NCI-H748 treated with DMSO at 0.1 percent for 48 hours (cell line): ENCODE results near the gene PDE11A.
A peak's percentile ranks its signal among the peaks of the same experiment; 100 is the strongest.
"Not testable (repeated sequence)": the region's sequence is repeated elsewhere in the genome, so short reads cannot be mapped to it uniquely, and the experiment has no call there.

Source experiments
- DNase-seq: peaks from one replicate; lab custom pipeline; 2025; lab: John Stamatoyannopoulos, UW

The PDE11A gene

DNA sequence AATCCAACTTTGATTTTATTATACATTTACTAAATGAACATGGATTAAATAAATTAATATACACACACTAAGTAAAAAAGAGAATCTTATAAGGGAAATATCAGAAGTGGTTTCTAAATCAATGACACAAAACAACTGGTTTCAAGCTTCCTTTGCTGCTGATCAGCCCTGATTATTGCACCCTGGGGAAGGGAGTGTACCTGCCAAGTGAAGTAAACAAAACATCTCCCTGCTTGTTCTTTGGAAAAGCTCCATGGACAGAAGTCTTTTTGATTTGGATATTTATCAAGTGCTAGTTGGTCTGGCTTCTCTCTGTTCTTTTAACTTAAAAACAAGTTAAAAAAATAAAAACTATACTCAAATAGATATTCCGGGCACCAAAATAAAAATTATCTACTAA lies 190.1 kb downstream of the PDE11A start:
- no peak for DNase-seq

DNA sequence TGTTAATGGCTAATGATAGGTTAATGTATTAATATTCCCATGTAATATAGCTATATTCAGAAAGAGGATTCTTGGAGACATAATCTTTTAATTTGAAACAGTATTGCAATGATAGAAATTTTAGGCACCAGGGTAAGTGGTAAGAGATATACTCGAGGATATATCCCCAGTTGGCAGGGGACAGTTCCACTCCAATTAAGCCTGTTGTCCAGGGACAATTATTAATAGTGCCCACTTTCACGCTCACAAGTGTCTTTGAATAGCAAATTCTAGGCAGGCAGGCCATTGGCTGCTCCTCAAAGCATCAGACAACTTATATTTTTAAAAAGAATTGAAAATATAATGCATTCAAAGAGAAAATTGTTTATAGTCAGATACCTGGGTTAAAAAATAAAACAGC lies 190.7 kb downstream of the PDE11A start:
- DNase-seq, result no peak

DNA sequence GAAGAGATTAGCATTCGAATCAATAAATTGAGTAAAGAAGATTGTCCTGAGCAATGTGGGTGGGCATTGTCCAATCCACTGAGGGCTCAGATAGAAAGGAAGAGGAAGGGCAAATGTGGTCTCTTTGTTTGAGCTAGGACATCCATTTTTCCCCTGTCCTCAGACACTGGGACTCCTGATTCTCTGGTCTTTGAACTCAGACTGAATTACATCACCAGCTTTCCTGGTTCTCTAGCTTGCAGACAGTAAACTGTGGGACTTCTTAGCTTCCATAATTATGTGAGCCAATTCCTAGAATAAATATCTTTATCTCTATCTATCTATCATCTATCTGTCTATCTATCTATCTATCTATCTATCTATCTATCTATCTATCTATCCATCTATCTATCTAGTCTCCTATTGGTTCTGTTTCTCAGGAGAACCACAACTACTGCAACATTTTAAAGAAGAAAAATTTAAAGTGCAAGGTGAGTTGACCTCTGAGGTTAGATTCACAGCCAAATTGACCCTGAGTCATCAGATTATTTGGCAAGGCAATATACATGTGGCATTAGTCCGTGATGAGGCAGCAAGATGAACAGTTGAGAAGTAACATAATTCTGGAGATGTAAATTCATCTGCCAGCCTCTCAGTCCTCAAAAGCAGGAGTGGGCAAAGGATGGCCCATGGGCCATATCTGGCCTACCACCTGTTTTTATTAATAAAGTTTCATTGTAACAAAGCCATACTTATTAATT lies 191.4 kb downstream of the PDE11A start:
- no peak for DNase-seq

DNA sequence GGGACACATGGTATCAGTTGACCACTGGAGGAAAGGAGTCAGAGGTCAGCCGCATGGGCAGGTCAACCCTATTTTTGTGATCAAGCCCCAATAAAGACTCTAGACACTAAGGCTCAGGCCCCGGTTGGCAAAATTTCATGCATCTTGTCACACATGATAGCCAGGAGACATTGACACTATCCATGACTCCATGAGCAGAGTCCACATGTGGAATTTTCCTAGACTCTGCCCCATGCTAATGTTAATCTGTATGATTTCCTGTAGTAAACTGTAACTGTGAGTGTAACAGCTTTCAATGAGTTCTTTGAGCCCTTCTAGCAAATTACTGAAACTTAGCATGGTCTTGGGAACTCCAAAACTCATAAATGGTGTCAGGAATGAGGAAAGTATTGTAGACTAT lies 192.3 kb downstream of the PDE11A start:
- no peak for DNase-seq

GRCh38 chr2:177876950-177877349 lies 195.6 kb downstream of the PDE11A start:
- DNase-seq, result no peak

DNA sequence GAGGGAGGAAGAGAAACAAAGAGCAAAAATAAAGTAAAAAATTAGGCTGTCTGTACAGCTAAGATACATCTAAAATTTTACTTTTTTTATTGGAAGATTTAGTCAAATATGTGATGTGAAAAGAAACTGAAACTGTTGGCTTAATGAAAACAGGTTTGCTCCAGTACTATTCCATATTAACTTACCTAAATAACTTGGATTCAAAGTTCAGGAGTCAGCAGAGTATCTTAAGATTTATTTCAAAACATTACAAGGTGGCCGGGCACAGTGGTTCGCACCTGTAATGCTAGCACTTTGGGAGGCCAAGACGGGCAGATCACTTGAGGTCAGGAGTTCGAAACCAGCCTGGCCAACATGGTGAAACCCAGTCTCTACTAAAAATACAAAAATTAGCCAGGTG lies 197.9 kb downstream of the PDE11A start:
- no peak for DNase-seq

- DNase-seq, result no peak
Measured at GRCh38 chr2:177873915-177874314, 198.7 kb downstream of the PDE11A start.

DNA sequence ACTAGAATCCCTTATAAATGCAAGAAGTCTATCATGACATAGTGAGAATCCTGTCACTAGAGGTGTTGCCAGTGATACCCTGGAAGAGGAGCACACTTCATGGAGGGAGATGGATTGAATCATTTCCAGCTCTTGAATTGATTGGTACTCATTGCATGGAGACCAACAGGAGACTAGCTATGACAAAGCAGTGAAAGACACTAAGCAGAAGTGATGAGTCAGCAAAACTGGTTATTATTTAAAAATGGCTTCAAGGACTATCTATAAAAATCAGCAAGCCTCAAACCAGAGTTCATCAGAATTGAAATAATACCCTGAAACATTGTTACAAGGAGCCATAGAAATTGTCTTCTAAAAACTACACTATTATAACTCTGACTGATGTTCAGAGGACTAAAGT lies 200.3 kb downstream of the PDE11A start:
- no peak for DNase-seq

DNA sequence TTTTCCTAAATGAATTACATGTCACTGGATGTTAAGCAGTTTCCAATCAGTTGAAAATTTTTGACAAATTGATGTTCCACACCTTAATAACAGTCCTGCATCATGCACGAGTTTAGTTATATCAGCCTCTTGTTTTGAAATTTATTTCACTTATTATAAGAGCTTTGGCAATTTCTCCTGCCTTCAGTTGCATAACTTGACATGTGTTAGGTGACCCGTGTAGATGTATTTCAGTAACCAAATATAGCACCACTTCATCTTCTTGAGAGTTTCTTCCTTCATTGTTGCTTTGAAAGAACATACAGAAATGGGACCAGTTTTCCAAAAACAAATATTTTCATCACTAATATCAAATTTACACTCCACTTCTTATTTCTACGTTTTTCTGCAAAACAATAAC lies 202.7 kb downstream of the PDE11A start:
- DNase-seq, result no peak

DNA sequence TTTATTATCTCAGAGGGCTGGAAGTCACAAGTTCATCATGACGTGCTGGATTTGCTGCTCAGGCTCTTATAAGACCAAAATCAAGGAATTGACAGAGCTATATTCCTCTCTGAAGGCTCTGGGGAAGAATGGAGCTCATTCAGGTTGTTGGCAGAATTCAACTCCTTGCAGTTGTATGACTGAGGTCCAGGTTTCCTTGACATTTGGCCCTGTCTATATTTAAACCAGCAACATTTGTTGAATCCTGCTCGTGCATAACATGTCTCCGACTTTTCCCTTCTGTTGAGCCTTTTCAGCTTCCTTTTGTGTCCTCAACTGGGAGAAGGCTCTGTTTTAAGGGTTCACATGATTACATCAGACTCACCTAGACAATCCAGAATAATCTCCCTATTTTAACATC lies 203.4 kb downstream of the PDE11A start:
- no peak for DNase-seq

GRCh38 chr2:177868806-177869205 lies 203.8 kb downstream of the PDE11A start:
- DNase-seq, result no peak

DNA sequence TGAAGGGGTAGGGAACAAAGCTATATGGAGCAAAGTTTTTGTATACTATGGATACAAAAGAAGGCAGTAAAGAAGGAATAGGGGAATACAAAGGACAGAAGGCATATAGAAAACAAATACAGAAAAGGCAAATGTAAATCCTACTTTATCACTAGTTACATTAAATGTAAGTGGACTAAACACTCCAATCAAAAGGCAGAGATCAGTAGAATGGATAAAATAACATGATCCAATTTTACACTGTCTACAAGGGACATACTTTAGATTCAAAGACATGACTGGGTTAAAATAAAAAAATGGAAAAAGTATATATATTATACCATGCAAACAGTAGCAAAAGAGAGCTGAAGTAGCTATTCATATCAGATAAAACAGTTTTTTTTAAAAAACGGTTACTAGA lies 215.0 kb downstream of the PDE11A start:
- no peak for DNase-seq

GRCh38 chr2:177852389-177852788 lies 220.2 kb downstream of the PDE11A start:
- DNase-seq, result no peak

DNA sequence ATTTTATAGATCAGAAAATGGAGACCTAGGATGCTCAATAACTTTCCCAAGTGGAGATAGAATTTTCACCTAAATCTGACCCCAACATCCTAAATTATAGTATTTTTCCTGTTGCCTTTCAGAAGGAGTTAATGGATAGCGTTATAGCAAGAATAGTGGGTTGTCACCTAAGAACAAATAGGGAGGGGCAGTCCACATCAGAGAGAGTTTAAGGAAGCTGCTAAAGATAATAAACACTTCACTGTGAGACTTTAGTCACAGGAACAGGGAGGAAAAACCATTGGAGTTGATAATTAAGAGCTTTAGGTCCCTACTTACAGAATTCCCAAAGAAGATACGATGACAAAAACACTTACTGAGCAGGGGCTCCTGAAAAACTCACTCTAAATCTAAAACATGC lies 229.4 kb downstream of the PDE11A start:
- no peak for DNase-seq

- DNase-seq, result no peak
Measured at GRCh38 chr2:177842243-177842642, 230.3 kb downstream of the PDE11A start.

DNA sequence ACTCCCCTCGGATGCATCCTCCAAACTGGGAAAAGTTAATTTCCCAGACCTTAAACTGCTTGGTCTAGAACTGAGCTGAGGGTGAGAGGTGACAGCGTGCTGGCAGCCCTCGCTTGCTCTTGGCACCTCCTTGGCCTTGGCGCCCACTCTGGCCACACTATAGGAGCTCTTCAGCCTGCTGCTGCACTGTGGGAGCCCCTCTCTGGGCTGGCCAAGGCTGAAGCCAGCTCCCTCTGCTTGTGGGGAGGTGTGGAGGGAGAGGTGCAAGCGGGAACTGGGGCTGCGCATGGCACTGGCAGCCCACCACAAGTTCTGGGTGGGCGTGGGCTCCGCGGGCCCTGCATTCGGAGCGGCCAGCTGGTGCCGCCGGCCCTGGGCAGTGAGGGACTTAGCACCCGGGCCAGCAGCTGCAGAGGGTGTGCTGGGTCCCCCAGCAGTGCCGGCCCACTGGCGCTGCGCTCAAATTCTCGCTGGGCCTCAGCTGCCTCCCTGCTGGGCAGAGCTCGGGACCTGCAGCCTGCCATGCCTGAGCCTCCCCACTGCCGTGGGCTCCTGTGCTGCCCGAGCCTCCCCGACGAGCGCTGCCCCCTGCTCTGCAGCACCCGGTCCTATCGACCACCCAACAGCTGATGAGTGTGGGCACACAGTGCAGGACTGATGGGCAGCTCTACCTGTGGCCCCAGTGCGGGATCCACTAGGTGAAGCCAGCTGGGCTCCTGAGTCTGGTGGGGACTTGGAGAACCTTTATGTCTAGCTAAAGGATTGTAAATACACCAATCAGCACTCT lies 237.0 kb downstream of the PDE11A start:
- not testable (repeated sequence) for DNase-seq

GRCh38 chr2:177832611-177833433 lies 239.8 kb downstream of the PDE11A start:
- no peak for DNase-seq

- peak; percentile 32 for DNase-seq
Measured at GRCh38 chr2:177830881-177831386, 241.6 kb downstream of the PDE11A start.

GRCh38 chr2:177828557-177828956 lies 244.0 kb downstream of the PDE11A start:
- DNase-seq, result no peak

- DNase-seq, result no peak
Measured at GRCh38 chr2:177826897-177827296, 245.7 kb downstream of the PDE11A start.

- DNase-seq, result no peak
Measured at GRCh38 chr2:177822941-177823340, 249.6 kb downstream of the PDE11A start.

DNA sequence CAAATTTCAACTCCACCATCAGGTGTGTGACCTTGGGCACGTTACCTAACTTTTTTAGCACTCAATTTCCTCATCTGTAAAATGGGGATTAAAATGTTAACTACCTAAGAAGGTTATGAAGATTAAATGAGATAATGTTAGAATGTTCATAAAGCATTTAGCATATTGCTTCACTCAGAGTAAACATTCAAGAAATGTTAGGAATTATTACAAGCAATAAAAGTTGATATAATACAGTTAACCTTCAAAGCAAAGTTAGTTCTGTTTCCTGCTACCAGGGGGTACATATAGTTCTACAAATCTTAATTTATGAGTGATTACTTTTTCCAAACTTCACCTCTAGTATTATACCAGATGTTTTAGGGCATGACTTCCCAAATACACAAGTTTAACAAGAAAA lies 254.2 kb downstream of the PDE11A start:
- DNase-seq, result no peak

DNA sequence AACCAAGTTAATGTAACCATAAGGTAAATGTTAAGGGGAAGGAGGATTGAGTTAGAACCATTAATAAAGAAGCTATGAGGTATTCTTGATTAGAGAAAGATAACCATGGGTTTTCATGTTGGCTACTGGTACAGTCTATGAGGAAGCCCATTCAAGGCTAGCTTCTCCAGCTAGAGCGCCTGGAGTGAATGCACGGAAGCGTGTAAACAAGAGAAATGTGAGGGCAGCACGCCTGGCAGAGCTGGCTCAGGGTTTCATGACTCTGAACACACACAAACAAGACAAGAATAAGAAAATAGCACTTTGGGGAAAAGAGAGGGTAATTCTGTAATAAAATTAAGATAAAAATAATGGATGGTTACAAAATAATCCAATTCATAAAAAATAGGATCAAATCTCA lies 255.3 kb downstream of the PDE11A start:
- DNase-seq, result no peak
